GM19455 (cell line): ENCODE results near the gene NPAS3.

Experiments
- ATAC-seq: cut with Tn5 transposase; IDR thresholded peaks from one replicate; pipeline ENCODE4 v1.9.1; 2021; ENCODE audit not compliant: unreplicated experiment

The NPAS3 gene

GRCh38 chr14:33009673-33010072, 71.0 kb downstream of the NPAS3 start:
- no peak for ATAC-seq

- no peak for ATAC-seq
Observed at GRCh38 chr14:33010495-33010894, 71.8 kb downstream of the NPAS3 start.

- ATAC-seq = no peak
Observed at GRCh38 chr14:33014710-33015109, 76.0 kb downstream of the NPAS3 start.

- no peak for ATAC-seq
Observed at GRCh38 chr14:33016613-33017012, 77.9 kb downstream of the NPAS3 start.

- no peak for ATAC-seq
Observed at GRCh38 chr14:33017016-33017415, 78.3 kb downstream of the NPAS3 start.

- no peak for ATAC-seq
Observed at GRCh38 chr14:33019346-33019745, 80.7 kb downstream of the NPAS3 start.

- no peak for ATAC-seq
Observed at GRCh38 chr14:33026850-33027430, 88.3 kb downstream of the NPAS3 start.

- no peak for ATAC-seq
Observed at GRCh38 chr14:33029511-33029910, 90.8 kb downstream of the NPAS3 start.

GRCh38 chr14:33030386-33030785, 91.7 kb downstream of the NPAS3 start:
- ATAC-seq = no peak

- ATAC-seq = no peak
Observed at GRCh38 chr14:33035416-33036194, 96.9 kb downstream of the NPAS3 start.

- no peak for ATAC-seq
Observed at GRCh38 chr14:33039311-33039710, 100.6 kb downstream of the NPAS3 start.

GRCh38 chr14:33040372-33041140, 101.9 kb downstream of the NPAS3 start:
- ATAC-seq = no peak

- no peak for ATAC-seq
Observed at GRCh38 chr14:33042591-33042990, 103.9 kb downstream of the NPAS3 start.

- ATAC-seq = no peak
Observed at GRCh38 chr14:33045760-33046159, 107.1 kb downstream of the NPAS3 start.

- no peak for ATAC-seq
Observed at GRCh38 chr14:33052943-33053342, 114.3 kb downstream of the NPAS3 start.

- ATAC-seq = no peak
Observed at GRCh38 chr14:33056213-33056612, 117.5 kb downstream of the NPAS3 start.

GRCh38 chr14:33057585-33057984, 118.9 kb downstream of the NPAS3 start:
- no peak for ATAC-seq

- no peak for ATAC-seq
Observed at GRCh38 chr14:33061667-33062325, 123.1 kb downstream of the NPAS3 start.

- ATAC-seq = no peak
Observed at GRCh38 chr14:33062476-33062875, 123.8 kb downstream of the NPAS3 start.

GRCh38 chr14:33062881-33063280, 124.2 kb downstream of the NPAS3 start:
- no peak for ATAC-seq

GRCh38 chr14:33063521-33063920, 124.8 kb downstream of the NPAS3 start:
- ATAC-seq = no peak
